Measurements from ENCODE around the gene SPATA17. TPM values are rescaled to one million over a fixed set of nuclear protein-coding genes. Genes with fewer than 3 reads are reported as not detected.
"Not testable (repeated sequence)": the region's sequence is repeated elsewhere in the genome, so short reads cannot be mapped to it uniquely, and the experiment has no call there.

SPATA17 gene
- under 1 TPM in 1 of 2 experiments, not detected in 1; 0.14 TPM for total RNA-seq

GRCh38 chr1:217630711-217631591 lies at the start of gene SPATA17, which contains the start of gene GPATCH2:
SPATA17 (plus strand) TSS chr1:217631344; CDS start chr1:217631379, 35 bp downstream.
GPATCH2 (minus strand) TSS chr1:217631090; CDS start chr1:217630971, 119 bp downstream.
- ChIA-PET POLR2A (interaction anchor here (1.0 to 1.2 kb wide), 2 partner anchors 9 to 148 kb away, joined by 4 to 6 read pairs; no protein-coding TSS in a partner anchor), CTCF (interaction anchor here (1.0 kb wide), 1 partner anchor 11 kb away, joined by 4 read pairs; no protein-coding TSS in a partner anchor)
- intact Hi-C loops (cut with DNase I, micrococcal nuclease) = loop anchor here (1.0 to 10.0 kb wide), 4 partner anchors 11 to 1544 kb away; partner anchors contain the start of genes LYPLAL1 (in 1 of the 2) and RRP15 (in 1 of the 2)
- peaks cover 2% of the 10 kb centered on the region for H3K36me3 Mint-ChIP-seq (ENCODE audit: low read depth)
- peak within 1 kb of the TSS; percentile 87 for H3K4me3 Mint-ChIP-seq
- H3K4me1 Mint-ChIP-seq = peaks cover 34% of the 10 kb centered on the region
- H3K27ac Mint-ChIP-seq = peak within 1 kb of the TSS; percentile 100
- no peaks in the 10 kb centered on the region for H3K9me3 Mint-ChIP-seq (ENCODE audit: low read depth)
- peak; percentile 89 for ATAC-seq
- peak; percentile 85 for DNase-seq
- no peaks in the 10 kb centered on the region for H3K27me3 Mint-ChIP-seq

GRCh38 chr1:217584286-217584811 lies 46.8 kb upstream of the SPATA17 start:
- POLR2A ChIA-PET = not testable (repeated sequence)
- intact Hi-C loops (cut with DNase I, micrococcal nuclease) = loop anchor here in 1 of 2 experiments (1.0 kb wide), 1 partner anchor 24 kb away; no protein-coding TSS in a partner anchor

GRCh38 chr1:217585577-217585976 lies 45.6 kb upstream of the SPATA17 start:
- Mint-ChIP-seq H3K36me3 (ENCODE audit: low read depth) (peaks cover 8% of the 10 kb centered on the region), H3K4me1 (no peaks in the 10 kb centered on the region), H3K9me3 (ENCODE audit: low read depth) (no peaks in the 10 kb centered on the region), H3K27ac (no peak overlapping the region), H3K27me3 (no peaks in the 10 kb centered on the region), H3K4me3 (no peak overlapping the region)
- CTCF ChIA-PET = no interaction called here
- DNase-seq (no peak), ATAC-seq (no peak)
- POLR2A ChIA-PET = no interaction called here
- intact Hi-C loops (cut with DNase I, micrococcal nuclease) = no loop called here

More at GRCh38 chr1:217584286-217584811, 46.8 kb upstream of the SPATA17 start:
- H3K4me1 Mint-ChIP-seq; H3K4me3 Mint-ChIP-seq; CTCF ChIA-PET; ATAC-seq; H3K9me3 Mint-ChIP-seq (ENCODE audit: low read depth); H3K27me3 Mint-ChIP-seq; DNase-seq; H3K27ac Mint-ChIP-seq; H3K36me3 Mint-ChIP-seq (ENCODE audit: low read depth): not testable (repeated sequence)

GRCh38 chr1:217586586-217586985 lies 44.6 kb upstream of the SPATA17 start:
- H3K36me3 Mint-ChIP-seq (ENCODE audit: low read depth) = peaks cover 6% of the 10 kb centered on the region
- no peaks in the 10 kb centered on the region for H3K27me3 Mint-ChIP-seq
- ChIA-PET POLR2A (no interaction called here), CTCF (no interaction called here)
- H3K4me3 Mint-ChIP-seq = no peak overlapping the region
- no peak overlapping the region for H3K27ac Mint-ChIP-seq
- DNase-seq (no peak), ATAC-seq (no peak)
- intact Hi-C loops (cut with DNase I, micrococcal nuclease) = no loop called here
- H3K9me3 Mint-ChIP-seq (ENCODE audit: low read depth) = no peaks in the 10 kb centered on the region
- no peaks in the 10 kb centered on the region for H3K4me1 Mint-ChIP-seq

- H3K9me3 Mint-ChIP-seq (ENCODE audit: low read depth) = no peaks in the 10 kb centered on the region
- H3K4me1 Mint-ChIP-seq = no peaks in the 10 kb centered on the region
- intact Hi-C loops (cut with DNase I, micrococcal nuclease) = no loop called here
- ChIA-PET CTCF (no interaction called here), POLR2A (no interaction called here)
- no peak overlapping the region for H3K27ac Mint-ChIP-seq
- ATAC-seq (no peak), DNase-seq (no peak)
- H3K27me3 Mint-ChIP-seq = no peaks in the 10 kb centered on the region
- no peak overlapping the region for H3K4me3 Mint-ChIP-seq
- peaks cover 5% of the 10 kb centered on the region for H3K36me3 Mint-ChIP-seq (ENCODE audit: low read depth)
Measured at GRCh38 chr1:217590598-217590997, 40.5 kb upstream of the SPATA17 start.

GRCh38 chr1:217599154-217599553 lies 32.0 kb upstream of the SPATA17 start:
- no peaks in the 10 kb centered on the region for H3K4me1 Mint-ChIP-seq
- H3K27ac Mint-ChIP-seq = no peak overlapping the region
- POLR2A ChIA-PET = no interaction called here
- CTCF ChIA-PET = no interaction called here
- ATAC-seq (no peak), DNase-seq (no peak)
- H3K4me3 Mint-ChIP-seq = no peak overlapping the region
- H3K9me3 Mint-ChIP-seq (ENCODE audit: low read depth) = no peaks in the 10 kb centered on the region
- peaks cover 10% of the 10 kb centered on the region for H3K36me3 Mint-ChIP-seq (ENCODE audit: low read depth)
- H3K27me3 Mint-ChIP-seq = no peaks in the 10 kb centered on the region
- intact Hi-C loops (cut with DNase I, micrococcal nuclease) = no loop called here

GRCh38 chr1:217602380-217602779 lies 28.8 kb upstream of the SPATA17 start:
- H3K9me3 Mint-ChIP-seq (ENCODE audit: low read depth) = no peaks in the 10 kb centered on the region
- no peak overlapping the region for H3K27ac Mint-ChIP-seq
- intact Hi-C loops (cut with DNase I, micrococcal nuclease) = no loop called here
- POLR2A ChIA-PET = no interaction called here
- no peak for DNase-seq
- no peak overlapping the region for H3K4me3 Mint-ChIP-seq
- peaks cover 7% of the 10 kb centered on the region for H3K36me3 Mint-ChIP-seq (ENCODE audit: low read depth)
- H3K4me1 Mint-ChIP-seq = no peaks in the 10 kb centered on the region
- CTCF ChIA-PET = interaction anchor here (0.7 kb wide), 1 partner anchor 437 kb away, joined by 4 read pairs; no protein-coding TSS in a partner anchor
- no peaks in the 10 kb centered on the region for H3K27me3 Mint-ChIP-seq
- ATAC-seq = no peak

GRCh38 chr1:217605390-217605789 lies 25.8 kb upstream of the SPATA17 start:
- H3K36me3 Mint-ChIP-seq (ENCODE audit: low read depth) = peaks cover 15% of the 10 kb centered on the region
- no peaks in the 10 kb centered on the region for H3K27me3 Mint-ChIP-seq
- no peaks in the 10 kb centered on the region for H3K9me3 Mint-ChIP-seq (ENCODE audit: low read depth)
- ChIA-PET CTCF (interaction anchor here (0.9 kb wide), 1 partner anchor 17 kb away, joined by 3 read pairs; no protein-coding TSS in a partner anchor), POLR2A (interaction anchor here (0.7 kb wide), 1 partner anchor 258 kb away, joined by 3 read pairs; no protein-coding TSS in a partner anchor)
- no peaks in the 10 kb centered on the region for H3K4me1 Mint-ChIP-seq
- ATAC-seq (no peak), DNase-seq (no peak)
- intact Hi-C loops (cut with DNase I, micrococcal nuclease) = no loop called here
- no peak overlapping the region for H3K27ac Mint-ChIP-seq
- H3K4me3 Mint-ChIP-seq = no peak overlapping the region

- no peaks in the 10 kb centered on the region for H3K27me3 Mint-ChIP-seq
- peaks cover 6% of the 10 kb centered on the region for H3K4me1 Mint-ChIP-seq
- ChIA-PET POLR2A (no interaction called here), CTCF (interaction anchor here (0.9 kb wide), 1 partner anchor 46 kb away, joined by 3 read pairs; no protein-coding TSS in a partner anchor)
- H3K27ac Mint-ChIP-seq = no peak overlapping the region
- H3K4me3 Mint-ChIP-seq = no peak overlapping the region
- intact Hi-C loops (cut with DNase I, micrococcal nuclease) = no loop called here
- H3K36me3 Mint-ChIP-seq (ENCODE audit: low read depth) = peaks cover 35% of the 10 kb centered on the region
- ATAC-seq = no peak
- H3K9me3 Mint-ChIP-seq (ENCODE audit: low read depth) = no peaks in the 10 kb centered on the region
- DNase-seq = no peak
Measured at GRCh38 chr1:217614200-217614712, 16.9 kb upstream of the SPATA17 start.

GRCh38 chr1:217617126-217617525 lies 14.0 kb upstream of the SPATA17 start:
- ATAC-seq (no peak), DNase-seq (no peak)
- intact Hi-C loops (cut with DNase I, micrococcal nuclease) = no loop called here
- POLR2A ChIA-PET = interaction anchor here (0.6 kb wide), 1 partner anchor 198 kb away, joined by 3 read pairs; no protein-coding TSS in a partner anchor
- H3K4me1 Mint-ChIP-seq = peaks cover 20% of the 10 kb centered on the region
- H3K4me3 Mint-ChIP-seq = no peak overlapping the region
- H3K9me3 Mint-ChIP-seq (ENCODE audit: low read depth) = no peaks in the 10 kb centered on the region
- CTCF ChIA-PET = no interaction called here
- H3K36me3 Mint-ChIP-seq (ENCODE audit: low read depth) = peaks cover 32% of the 10 kb centered on the region
- H3K27me3 Mint-ChIP-seq = no peaks in the 10 kb centered on the region
- H3K27ac Mint-ChIP-seq = no peak overlapping the region

- POLR2A ChIA-PET = no interaction called here
- Mint-ChIP-seq H3K4me3 (no peak overlapping the region), H3K36me3 (ENCODE audit: low read depth) (peaks cover 28% of the 10 kb centered on the region), H3K4me1 (peaks cover 34% of the 10 kb centered on the region), H3K9me3 (ENCODE audit: low read depth) (no peaks in the 10 kb centered on the region), H3K27me3 (no peaks in the 10 kb centered on the region), H3K27ac (peak overlapping the region; percentile 64)
- ATAC-seq (peak; percentile 97), DNase-seq (no peak)
- intact Hi-C loops (cut with DNase I, micrococcal nuclease) = loop anchor here in 1 of 2 experiments (1.0 to 5.0 kb wide), 2 partner anchors 10 to 139 kb away; partner anchors contain the start of genes GPATCH2 and SPATA17
- CTCF ChIA-PET = interaction anchor here (0.7 kb wide), 1 partner anchor 9 kb away, joined by 3 read pairs; no protein-coding TSS in a partner anchor
Measured at GRCh38 chr1:217620814-217621213, 10.3 kb upstream of the SPATA17 start.

All from activated CD4-positive, alpha-beta T cell treated with anti-CD3 and anti-CD28 coated beads for 36 hours (primary cell).